Purkinje cell (primary cell): ENCODE measurements around the gene TRMU. TPM values are rescaled to one million over a fixed set of nuclear protein-coding genes. Genes with fewer than 3 reads are reported as not detected.

Experiments used
- polyA plus RNA-seq: library from polyadenylated mRNA; unstranded; fragments of >200 nt; fragmentation: Nextera tagmentation; gene quantifications from 2 replicates; pipeline ENCODE4 v1.2.1, GENCODE V29; 2014

Gene TRMU
- polyA plus RNA-seq, result 2.4 and 2.9 TPM in 2 replicates

DNA sequence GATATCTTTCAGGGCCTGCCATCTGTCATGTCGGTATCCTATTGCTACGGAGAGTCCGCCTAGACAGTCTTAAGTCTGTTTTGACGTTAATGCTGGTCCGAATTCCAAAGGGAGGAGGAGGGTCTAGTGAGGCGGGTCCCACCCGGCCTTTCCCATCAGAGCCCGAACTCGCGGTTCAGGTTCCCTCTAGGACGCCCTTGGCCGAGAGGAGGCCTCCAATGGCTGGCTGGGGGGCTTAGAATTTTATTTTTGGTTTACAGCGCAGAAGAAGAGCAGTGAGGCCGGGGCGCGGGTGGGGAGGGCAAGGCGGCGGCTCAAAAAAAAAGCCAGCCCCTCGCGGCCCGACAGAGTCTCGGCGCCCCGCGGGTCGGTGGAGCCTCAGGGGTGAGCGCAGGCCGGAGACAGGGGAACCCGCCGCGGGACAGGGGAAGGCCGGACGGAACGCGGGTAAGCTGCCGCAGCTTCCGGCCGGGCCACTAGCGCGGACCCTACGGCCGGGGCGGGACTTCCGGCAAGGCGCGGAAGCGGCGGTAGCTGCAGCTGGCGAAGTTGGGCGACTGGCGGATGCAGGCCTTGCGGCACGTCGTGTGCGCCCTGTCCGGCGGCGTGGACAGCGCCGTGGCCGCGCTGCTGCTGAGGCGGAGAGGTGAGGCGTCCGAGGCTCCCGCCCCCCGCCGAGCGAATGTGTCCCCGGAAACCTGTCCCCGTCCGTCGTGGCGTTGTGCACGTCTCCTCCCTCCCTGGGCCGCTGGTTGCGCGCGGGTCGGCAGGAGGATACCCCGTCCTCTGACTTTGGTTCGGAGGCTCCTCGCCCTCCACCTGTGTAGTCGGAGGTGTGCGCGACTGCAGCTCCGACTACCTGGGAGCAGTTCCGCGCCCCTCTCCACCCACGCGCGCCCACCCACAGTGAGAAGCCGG, at the start of gene TRMU:
TRMU (plus strand) TSS at position 514 of the 918 bp plus-strand sequence; CDS start at position 565, 51 bp downstream.

GRCh38 chr22:46296257-46297150, 39.0 kb upstream of the TRMU start, which contains the start of gene GTSE1:
TSS of gene GTSE1 (plus strand) at chr22:46296870. CDS start at chr22:46297401, 531 bp downstream.

Other genes starting within 250 kb of the TRMU start
- 0.71 and 1.4 TPM in 2 replicates for gene PPARA, start 185.2 kb upstream of the TRMU start, polyA plus RNA-seq
- 0.93 and 1.6 TPM in 2 replicates for gene CDPF1, start 85.4 kb upstream of the TRMU start, polyA plus RNA-seq
- not detected in 2 replicates for gene PKDREJ, start 72.4 kb upstream of the TRMU start, polyA plus RNA-seq
- gene TTC38, start 67.7 kb upstream of the TRMU start, polyA plus RNA-seq, result 1.3 and 2.1 TPM in 2 replicates
- gene GTSE1, start 38.8 kb upstream of the TRMU start, polyA plus RNA-seq, result not detected in 2 replicates
- gene CELSR1, start 201.9 kb downstream of the TRMU start, polyA plus RNA-seq, result 0.07 and 0.13 TPM in 2 replicates